ENCODE data around the gene FBLN2. TPM values are rescaled to one million over a fixed set of nuclear protein-coding genes. Genes with fewer than 3 reads are reported as not detected.

FBLN2 gene
- total RNA-seq, 2 experiments from 2014 or later: 0.05 TPM; not detected in 1

GRCh38 chr3:13628432-13628831 lies 79.5 kb downstream of the FBLN2 start:
- DNase-seq (no peak), ATAC-seq (no peak)
- intact Hi-C loops (cut with DNase I, micrococcal nuclease): no loop called here
- Mint-ChIP-seq H3K9me3 (ENCODE audit: low read depth) (no peaks in the 10 kb centered on the region), H3K4me3 (no peak overlapping the region), H3K36me3 (ENCODE audit: low read depth) (no peaks in the 10 kb centered on the region), H3K27me3 (no peaks in the 10 kb centered on the region), H3K4me1 (no peaks in the 10 kb centered on the region), H3K27ac (no peak overlapping the region)
- ChIA-PET CTCF (no interaction called here), POLR2A (no interaction called here)

- Mint-ChIP-seq H3K36me3 (ENCODE audit: low read depth) (no peaks in the 10 kb centered on the region), H3K4me1 (no peaks in the 10 kb centered on the region), H3K4me3 (no peak overlapping the region), H3K27ac (no peak overlapping the region), H3K9me3 (ENCODE audit: low read depth) (no peaks in the 10 kb centered on the region), H3K27me3 (no peaks in the 10 kb centered on the region)
- CTCF ChIA-PET: no interaction called here
- no peak for ATAC-seq
- POLR2A ChIA-PET: no interaction called here
- intact Hi-C loops (cut with DNase I, micrococcal nuclease): no loop called here
- DNase-seq: no peak
These were observed 80.1 kb downstream of the FBLN2 start for GRCh38 chr3:13628841-13629551.

GRCh38 chr3:13629644-13630043 lies 80.7 kb downstream of the FBLN2 start:
- H3K9me3 Mint-ChIP-seq (ENCODE audit: low read depth): no peaks in the 10 kb centered on the region
- DNase-seq: no peak
- H3K4me1 Mint-ChIP-seq: no peaks in the 10 kb centered on the region
- CTCF ChIA-PET: interaction anchor here (0.5 kb wide), 1 partner anchor 11 kb away, joined by 3 read pairs; no protein-coding TSS in a partner anchor
- no peak overlapping the region for H3K4me3 Mint-ChIP-seq
- intact Hi-C loops (cut with DNase I, micrococcal nuclease): no loop called here
- no peak overlapping the region for H3K27ac Mint-ChIP-seq
- no peak for ATAC-seq
- no peaks in the 10 kb centered on the region for H3K27me3 Mint-ChIP-seq
- POLR2A ChIA-PET: no interaction called here
- H3K36me3 Mint-ChIP-seq (ENCODE audit: low read depth): no peaks in the 10 kb centered on the region

GRCh38 chr3:13631256-13631655 lies 82.3 kb downstream of the FBLN2 start:
- ATAC-seq (no peak), DNase-seq (no peak)
- ChIA-PET CTCF (interaction anchor here (1.2 kb wide), 1 partner anchor 135 kb away, joined by 6 read pairs; no protein-coding TSS in a partner anchor), POLR2A (interaction anchor here (0.5 kb wide), 1 partner anchor 20 kb away, joined by 3 read pairs; no protein-coding TSS in a partner anchor)
- no peak overlapping the region for H3K4me3 Mint-ChIP-seq
- H3K36me3 Mint-ChIP-seq (ENCODE audit: low read depth): no peaks in the 10 kb centered on the region
- no peaks in the 10 kb centered on the region for H3K9me3 Mint-ChIP-seq (ENCODE audit: low read depth)
- H3K27me3 Mint-ChIP-seq: no peaks in the 10 kb centered on the region
- no peak overlapping the region for H3K27ac Mint-ChIP-seq
- H3K4me1 Mint-ChIP-seq: no peaks in the 10 kb centered on the region
- intact Hi-C loops (cut with DNase I, micrococcal nuclease): no loop called here

GRCh38 chr3:13633176-13633575 lies 84.3 kb downstream of the FBLN2 start:
- ChIA-PET CTCF (interaction anchor here (1.1 to 1.4 kb wide), 2 partner anchors 9 to 15 kb away, joined by 3 read pairs; no protein-coding TSS in a partner anchor), POLR2A (no interaction called here)
- Mint-ChIP-seq H3K27ac (no peak overlapping the region), H3K27me3 (no peaks in the 10 kb centered on the region), H3K9me3 (ENCODE audit: low read depth) (no peaks in the 10 kb centered on the region), H3K4me3 (no peak overlapping the region), H3K4me1 (no peaks in the 10 kb centered on the region), H3K36me3 (ENCODE audit: low read depth) (no peaks in the 10 kb centered on the region)
- DNase-seq: no peak
- intact Hi-C loops (cut with DNase I, micrococcal nuclease): no loop called here
- no peak for ATAC-seq

GRCh38 chr3:13634151-13634550 lies 85.2 kb downstream of the FBLN2 start:
- Mint-ChIP-seq H3K27me3 (no peaks in the 10 kb centered on the region), H3K4me1 (no peaks in the 10 kb centered on the region), H3K9me3 (ENCODE audit: low read depth) (no peaks in the 10 kb centered on the region), H3K27ac (no peak overlapping the region), H3K4me3 (no peak overlapping the region), H3K36me3 (ENCODE audit: low read depth) (no peaks in the 10 kb centered on the region)
- intact Hi-C loops (cut with DNase I, micrococcal nuclease): no loop called here
- CTCF ChIA-PET: interaction anchor here (1.4 kb wide), 1 partner anchor 14 kb away, joined by 3 read pairs; no protein-coding TSS in a partner anchor
- DNase-seq (no peak), ATAC-seq (no peak)
- POLR2A ChIA-PET: no interaction called here

GRCh38 chr3:13634615-13635014 lies 85.7 kb downstream of the FBLN2 start:
- H3K9me3 Mint-ChIP-seq (ENCODE audit: low read depth): no peaks in the 10 kb centered on the region
- no peaks in the 10 kb centered on the region for H3K27me3 Mint-ChIP-seq
- ChIA-PET POLR2A (no interaction called here), CTCF (interaction anchor here (1.4 kb wide), 1 partner anchor 13 kb away, joined by 3 read pairs; no protein-coding TSS in a partner anchor)
- H3K4me3 Mint-ChIP-seq: no peak overlapping the region
- no peak for DNase-seq
- no peaks in the 10 kb centered on the region for H3K36me3 Mint-ChIP-seq (ENCODE audit: low read depth)
- no peaks in the 10 kb centered on the region for H3K4me1 Mint-ChIP-seq
- H3K27ac Mint-ChIP-seq: no peak overlapping the region
- intact Hi-C loops (cut with DNase I, micrococcal nuclease): no loop called here
- no peak for ATAC-seq

GRCh38 chr3:13636186-13636585 lies 87.3 kb downstream of the FBLN2 start:
- DNase-seq (no peak), ATAC-seq (no peak)
- no peak overlapping the region for H3K27ac Mint-ChIP-seq
- H3K36me3 Mint-ChIP-seq (ENCODE audit: low read depth): no peaks in the 10 kb centered on the region
- H3K4me1 Mint-ChIP-seq: no peaks in the 10 kb centered on the region
- intact Hi-C loops (cut with DNase I, micrococcal nuclease): no loop called here
- no peaks in the 10 kb centered on the region for H3K9me3 Mint-ChIP-seq (ENCODE audit: low read depth)
- H3K4me3 Mint-ChIP-seq: no peak overlapping the region
- ChIA-PET POLR2A (no interaction called here), CTCF (interaction anchor here (1.1 to 1.9 kb wide), 2 partner anchors 12 to 16 kb away, joined by 3 to 6 read pairs; no protein-coding TSS in a partner anchor)
- no peaks in the 10 kb centered on the region for H3K27me3 Mint-ChIP-seq

- Mint-ChIP-seq H3K36me3 (ENCODE audit: low read depth) (no peaks in the 10 kb centered on the region), H3K27me3 (no peaks in the 10 kb centered on the region), H3K4me1 (no peaks in the 10 kb centered on the region), H3K27ac (no peak overlapping the region), H3K9me3 (ENCODE audit: low read depth) (no peaks in the 10 kb centered on the region), H3K4me3 (no peak overlapping the region)
- POLR2A ChIA-PET: no interaction called here
- CTCF ChIA-PET: interaction anchor here (0.6 to 1.9 kb wide), 3 partner anchors 11 to 55 kb away, joined by 3 to 6 read pairs (median 3); no protein-coding TSS in a partner anchor
- ATAC-seq: no peak
- no peak for DNase-seq
- intact Hi-C loops (cut with DNase I, micrococcal nuclease): no loop called here
These were observed 87.9 kb downstream of the FBLN2 start for GRCh38 chr3:13636874-13637273.

GRCh38 chr3:13637311-13637891 lies 88.5 kb downstream of the FBLN2 start:
- POLR2A ChIA-PET: no interaction called here
- DNase-seq (no peak), ATAC-seq (no peak)
- no peaks in the 10 kb centered on the region for H3K9me3 Mint-ChIP-seq (ENCODE audit: low read depth)
- no peaks in the 10 kb centered on the region for H3K27me3 Mint-ChIP-seq
- intact Hi-C loops (cut with DNase I, micrococcal nuclease): no loop called here
- CTCF ChIA-PET: interaction anchor here (0.6 to 1.1 kb wide), 2 partner anchors 14 to 56 kb away, joined by 3 read pairs; no protein-coding TSS in a partner anchor
- no peaks in the 10 kb centered on the region for H3K4me1 Mint-ChIP-seq
- H3K27ac Mint-ChIP-seq: no peak overlapping the region
- no peak overlapping the region for H3K4me3 Mint-ChIP-seq
- H3K36me3 Mint-ChIP-seq (ENCODE audit: low read depth): no peaks in the 10 kb centered on the region

GRCh38 chr3:13637953-13638352 lies 89.0 kb downstream of the FBLN2 start:
- no peak overlapping the region for H3K27ac Mint-ChIP-seq
- no peaks in the 10 kb centered on the region for H3K9me3 Mint-ChIP-seq (ENCODE audit: low read depth)
- ATAC-seq: no peak
- no peak overlapping the region for H3K4me3 Mint-ChIP-seq
- H3K4me1 Mint-ChIP-seq: no peaks in the 10 kb centered on the region
- H3K27me3 Mint-ChIP-seq: no peaks in the 10 kb centered on the region
- no peaks in the 10 kb centered on the region for H3K36me3 Mint-ChIP-seq (ENCODE audit: low read depth)
- CTCF ChIA-PET: interaction anchor here (0.7 kb wide), 1 partner anchor 317 kb away, joined by 3 read pairs; no protein-coding TSS in a partner anchor
- intact Hi-C loops (cut with DNase I, micrococcal nuclease): no loop called here
- no peak for DNase-seq
- POLR2A ChIA-PET: no interaction called here

- Mint-ChIP-seq H3K36me3 (ENCODE audit: low read depth) (no peaks in the 10 kb centered on the region), H3K27me3 (no peaks in the 10 kb centered on the region), H3K27ac (no peak overlapping the region), H3K4me1 (no peaks in the 10 kb centered on the region), H3K9me3 (ENCODE audit: low read depth) (no peaks in the 10 kb centered on the region), H3K4me3 (no peak overlapping the region)
- ChIA-PET POLR2A (no interaction called here), CTCF (interaction anchor here (1.2 kb wide), 1 partner anchor 9 kb away, joined by 4 read pairs; no protein-coding TSS in a partner anchor)
- DNase-seq: no peak
- no peak for ATAC-seq
- intact Hi-C loops (cut with DNase I, micrococcal nuclease): no loop called here
These were observed 90.0 kb downstream of the FBLN2 start for GRCh38 chr3:13638927-13639326.
